ES-I3 (cell line): Measurements from ENCODE around the gene CCNY.

Source experiments
- H3K36me3 ChIP-seq: 2 replicates; pipeline ENCODE4 v1.6.1; 2013; ENCODE audit warnings: mild to moderate bottlenecking, low read length, control low read depth, moderate library complexity; ENCODE audit not compliant: insufficient read depth
- H3K4me1 ChIP-seq: 2 replicates; pipeline ENCODE4 v1.6.1; 2013; ENCODE audit warnings: mild to moderate bottlenecking, control low read depth, low read length; ENCODE audit not compliant: insufficient read depth
- H3K9ac ChIP-seq: 2 replicates; pipeline ENCODE4 v1.6.1; 2013; ENCODE audit warnings: low read depth, mild to moderate bottlenecking, low read length, moderate library complexity
- H3K9me3 ChIP-seq: 2 replicates; pipeline ENCODE4 v1.6.1; 2013; ENCODE audit warnings: mild to moderate bottlenecking, low read length, moderate library complexity; ENCODE audit not compliant: control insufficient read depth, insufficient read depth

Gene CCNY

DNA sequence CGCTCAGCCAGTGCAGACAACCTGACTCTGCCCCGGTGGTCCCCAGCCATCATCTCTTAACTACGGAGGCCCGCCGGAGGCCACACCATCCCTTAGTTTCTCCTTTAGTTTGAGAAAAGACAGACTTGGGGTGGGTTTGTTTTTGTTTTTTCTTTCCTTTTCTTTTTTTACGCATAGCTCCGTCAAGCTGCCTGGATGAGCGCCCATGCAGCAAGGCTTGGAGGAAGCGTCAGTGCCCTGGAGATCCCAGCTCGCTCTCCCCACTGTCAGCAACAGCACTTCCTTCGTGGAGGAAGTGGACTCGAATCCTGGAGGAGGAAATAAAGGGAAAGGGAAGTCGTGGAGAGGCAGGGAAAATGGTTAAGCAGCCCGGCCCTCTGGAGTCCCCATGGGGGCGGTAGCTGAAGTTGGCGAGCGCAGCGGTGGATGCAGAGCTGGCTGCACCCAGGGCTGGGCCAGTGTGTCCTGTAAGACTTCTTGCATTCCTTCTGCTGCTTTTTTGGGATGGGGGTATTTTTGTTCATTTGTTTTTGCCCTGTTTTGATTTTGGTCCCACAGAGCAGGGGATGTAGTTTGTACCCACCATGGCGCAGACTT, 232.9 kb downstream of the CCNY start:
- H3K36me3 ChIP-seq: no peaks in the 10 kb centered on the region; the same call in 1 of the 2 replicates
- peaks cover 5% of the 10 kb centered on the region; the same call in 1 of the 2 replicates for H3K4me1 ChIP-seq
- H3K9ac ChIP-seq: no peak overlapping the region
- no peaks in the 10 kb centered on the region for H3K9me3 ChIP-seq

DNA sequence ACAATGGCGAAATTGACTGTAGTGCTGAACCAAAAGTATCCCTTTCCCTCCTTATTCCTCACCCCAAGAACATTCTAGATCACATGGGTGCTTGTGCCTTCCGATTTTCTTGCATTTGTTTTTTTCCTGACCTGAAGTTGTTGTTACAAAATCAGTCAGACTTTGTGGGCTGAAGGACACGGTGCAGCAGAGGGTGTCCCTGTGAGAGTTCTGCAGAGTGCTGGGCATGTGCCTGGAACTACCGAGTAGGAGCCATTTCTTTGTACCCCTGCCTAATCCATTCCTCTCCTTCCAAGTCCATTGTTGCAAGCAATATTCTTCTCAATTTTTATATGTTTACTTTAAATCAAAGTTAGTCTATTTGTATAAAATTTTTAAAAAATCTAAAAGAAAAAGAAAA, 233.5 kb downstream of the CCNY start:
- no peak overlapping the region for H3K9ac ChIP-seq
- H3K9me3 ChIP-seq: no peaks in the 10 kb centered on the region
- H3K36me3 ChIP-seq: no peaks in the 10 kb centered on the region; the same call in 1 of the 2 replicates
- no peaks in the 10 kb centered on the region for H3K4me1 ChIP-seq

- H3K9ac ChIP-seq: no peak overlapping the region
- H3K9me3 ChIP-seq: no peaks in the 10 kb centered on the region
- no peaks in the 10 kb centered on the region; the same call in 1 of the 2 replicates for H3K36me3 ChIP-seq
- no peaks in the 10 kb centered on the region for H3K4me1 ChIP-seq
Measured at GRCh38 chr10:35570397-35570796, 234.1 kb downstream of the CCNY start.

DNA sequence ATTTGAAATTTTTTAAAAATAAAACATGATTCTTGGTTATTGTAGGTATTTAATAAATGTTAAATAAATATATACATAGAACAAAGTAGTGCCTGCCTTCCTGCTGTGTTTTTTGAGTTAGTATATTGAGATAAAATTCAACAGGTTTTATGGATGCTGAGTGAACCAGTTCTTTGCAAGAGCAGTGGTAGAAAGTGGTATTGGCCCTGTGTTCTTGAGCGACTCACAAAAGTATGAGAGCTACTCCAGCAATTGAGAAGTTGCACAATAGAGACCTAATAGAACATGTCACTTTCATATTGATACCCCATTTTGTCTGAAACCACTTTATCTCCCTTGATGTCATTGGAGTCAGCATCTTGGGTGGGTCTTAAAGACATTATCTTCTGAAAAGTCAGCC, 236.3 kb downstream of the CCNY start:
- Histone ChIP-seq H3K4me1 (no peaks in the 10 kb centered on the region), H3K9me3 (no peaks in the 10 kb centered on the region), H3K36me3 (no peaks in the 10 kb centered on the region), H3K9ac (no peak overlapping the region)

DNA sequence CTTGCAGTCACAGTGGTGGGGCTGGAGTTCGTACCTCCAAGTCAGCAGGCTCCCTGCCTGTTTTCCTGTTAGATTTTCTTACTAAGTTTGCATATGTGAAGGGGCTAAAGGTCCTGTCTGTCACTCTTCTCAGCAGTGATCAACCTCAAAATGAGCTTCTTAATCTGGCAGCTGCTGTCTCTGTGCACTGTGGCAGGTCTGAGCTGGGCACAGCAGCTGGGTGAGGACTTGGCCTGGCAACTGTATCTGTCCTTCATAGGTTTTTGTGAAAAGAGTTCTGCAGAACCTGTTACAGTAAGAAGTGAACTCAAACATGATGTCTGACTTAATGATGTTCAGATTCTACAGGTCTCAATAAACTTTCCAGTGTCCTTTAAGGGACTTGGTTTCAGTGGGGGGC, 237.5 kb downstream of the CCNY start:
- H3K9ac ChIP-seq: no peak overlapping the region
- no peaks in the 10 kb centered on the region for H3K4me1 ChIP-seq
- no peaks in the 10 kb centered on the region for H3K9me3 ChIP-seq
- no peaks in the 10 kb centered on the region for H3K36me3 ChIP-seq

- Histone ChIP-seq H3K4me1 (no peaks in the 10 kb centered on the region), H3K36me3 (no peaks in the 10 kb centered on the region), H3K9ac (no peak overlapping the region), H3K9me3 (no peaks in the 10 kb centered on the region)
Measured at GRCh38 chr10:35574924-35575352, 238.6 kb downstream of the CCNY start.

- Histone ChIP-seq H3K9ac (no peak overlapping the region), H3K36me3 (no peaks in the 10 kb centered on the region), H3K4me1 (no peaks in the 10 kb centered on the region), H3K9me3 (no peaks in the 10 kb centered on the region)
Measured at GRCh38 chr10:35575640-35576039, 239.3 kb downstream of the CCNY start.

DNA sequence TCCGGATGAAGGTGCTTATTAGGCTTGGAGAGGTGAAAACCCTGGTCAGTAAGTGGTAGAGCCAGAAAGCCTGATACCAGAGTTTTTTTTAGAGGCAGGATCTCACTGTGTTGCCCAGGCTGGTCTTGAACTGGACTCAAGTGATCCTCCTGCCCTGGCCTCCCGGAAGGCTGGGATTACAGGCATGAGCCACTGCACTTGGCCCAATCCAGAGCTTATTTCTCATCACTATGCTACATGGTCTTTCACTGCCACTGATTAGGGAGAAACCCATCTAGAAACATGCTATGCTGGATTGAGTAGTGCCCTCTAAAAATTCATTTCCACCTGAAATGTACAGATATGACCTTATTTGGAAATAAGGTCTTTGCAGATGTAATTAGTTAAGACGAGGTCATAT, 240.4 kb downstream of the CCNY start:
- H3K36me3 ChIP-seq: no peaks in the 10 kb centered on the region
- no peak overlapping the region for H3K9ac ChIP-seq
- H3K4me1 ChIP-seq: no peaks in the 10 kb centered on the region
- no peaks in the 10 kb centered on the region for H3K9me3 ChIP-seq

GRCh38 chr10:35577926-35578617, 241.8 kb downstream of the CCNY start:
- no peaks in the 10 kb centered on the region for H3K36me3 ChIP-seq
- H3K4me1 ChIP-seq: no peaks in the 10 kb centered on the region
- H3K9me3 ChIP-seq: no peaks in the 10 kb centered on the region
- no peak overlapping the region for H3K9ac ChIP-seq

- Histone ChIP-seq H3K9ac (no peak overlapping the region), H3K36me3 (no peaks in the 10 kb centered on the region), H3K4me1 (no peaks in the 10 kb centered on the region), H3K9me3 (no peaks in the 10 kb centered on the region)
Measured at GRCh38 chr10:35578618-35578956, 242.3 kb downstream of the CCNY start.

DNA sequence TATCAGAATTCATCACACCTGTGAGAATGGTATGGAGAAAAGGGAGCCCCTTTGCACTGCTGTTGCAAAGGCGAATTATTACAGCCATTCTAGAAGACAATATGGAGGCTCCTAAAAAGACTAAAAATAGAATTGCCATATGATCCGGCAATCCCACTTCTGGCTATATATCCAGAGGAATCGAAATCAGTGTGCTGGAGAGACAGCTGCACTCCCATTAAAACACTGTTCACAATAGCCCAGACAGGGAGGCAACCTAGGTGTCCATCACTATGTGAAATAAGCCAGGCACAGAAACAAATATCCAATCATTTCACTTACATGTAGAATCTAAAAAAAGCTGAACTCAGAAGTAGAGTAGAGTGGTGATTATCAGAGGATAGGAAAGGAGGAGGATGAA, 242.8 kb downstream of the CCNY start:
- Histone ChIP-seq H3K9ac (no peak overlapping the region), H3K9me3 (no peaks in the 10 kb centered on the region), H3K4me1 (no peaks in the 10 kb centered on the region), H3K36me3 (no peaks in the 10 kb centered on the region)

DNA sequence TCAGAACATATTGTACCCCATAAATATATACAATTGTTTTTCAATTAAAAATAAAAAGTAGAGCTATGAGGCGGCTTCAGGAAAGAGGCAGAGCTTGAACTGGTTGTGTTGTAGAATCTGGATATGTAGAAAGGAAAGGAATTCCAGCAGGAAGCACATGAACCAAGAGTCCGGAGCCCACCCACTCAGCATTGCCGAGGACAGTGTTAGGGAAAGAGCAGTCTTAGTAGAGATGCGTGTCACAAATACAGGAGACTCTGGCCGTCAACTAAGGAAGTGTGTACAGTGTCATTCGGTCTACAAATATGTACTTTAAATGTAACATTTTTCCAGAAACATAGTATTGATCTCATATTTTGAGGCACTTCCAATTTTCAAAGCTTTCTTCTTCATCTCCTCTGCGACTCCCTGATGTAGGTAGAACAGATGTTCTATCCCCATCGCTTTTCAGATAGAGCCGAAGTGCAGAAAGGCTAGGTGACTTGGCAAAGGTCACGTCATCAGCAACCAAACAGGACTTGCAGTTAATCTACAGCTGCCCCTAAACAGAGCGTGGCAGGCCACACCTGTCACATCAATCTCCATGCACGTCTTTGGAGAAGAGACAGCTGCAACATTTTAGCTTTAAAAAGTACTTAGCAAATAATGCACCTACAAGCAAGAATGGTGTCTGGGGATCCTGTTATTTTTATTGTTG, 243.6 kb downstream of the CCNY start:
- no peaks in the 10 kb centered on the region for H3K4me1 ChIP-seq
- no peaks in the 10 kb centered on the region for H3K36me3 ChIP-seq
- no peaks in the 10 kb centered on the region for H3K9me3 ChIP-seq
- no peak overlapping the region for H3K9ac ChIP-seq

DNA sequence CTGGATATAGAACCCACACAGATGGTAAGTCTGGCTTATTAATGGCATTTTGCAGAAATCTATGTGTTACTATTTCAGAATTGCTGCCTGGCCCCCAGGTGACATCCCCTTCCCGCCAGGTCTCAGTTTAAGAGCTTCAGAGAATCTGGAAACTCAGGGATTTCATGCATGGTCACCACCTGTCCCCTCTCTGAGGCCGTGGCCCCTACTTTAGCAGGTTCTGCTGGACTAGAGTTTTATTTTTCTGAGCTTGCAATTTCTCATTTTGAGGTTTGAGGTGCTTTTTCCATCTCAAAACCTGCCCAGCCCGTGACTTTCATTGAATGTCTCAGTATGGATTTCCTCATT, 244.1 kb downstream of the CCNY start:
- H3K9me3 ChIP-seq: no peaks in the 10 kb centered on the region
- no peaks in the 10 kb centered on the region for H3K36me3 ChIP-seq
- no peaks in the 10 kb centered on the region for H3K4me1 ChIP-seq
- no peak overlapping the region for H3K9ac ChIP-seq

DNA sequence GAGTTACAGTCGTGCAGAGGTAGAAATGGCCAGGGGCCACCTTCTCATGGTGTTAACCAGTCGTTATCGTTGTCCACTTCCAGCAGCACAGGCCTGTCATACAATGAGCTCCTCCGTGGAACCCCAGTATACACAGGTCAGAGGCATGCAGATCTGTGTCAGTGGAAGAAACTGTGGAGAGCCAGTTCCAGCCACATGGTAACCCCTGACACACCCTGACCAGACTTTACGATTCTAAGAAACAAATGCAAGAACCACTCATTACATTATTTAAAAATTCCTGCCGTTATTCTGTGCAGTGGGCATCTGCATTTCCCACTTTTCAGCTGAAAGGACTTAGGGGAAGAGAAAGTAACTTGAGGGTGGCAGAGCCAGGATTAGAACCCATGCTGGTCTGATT, 245.3 kb downstream of the CCNY start:
- H3K36me3 ChIP-seq: no peaks in the 10 kb centered on the region
- H3K9me3 ChIP-seq: no peaks in the 10 kb centered on the region
- no peak overlapping the region for H3K9ac ChIP-seq
- no peaks in the 10 kb centered on the region for H3K4me1 ChIP-seq

DNA sequence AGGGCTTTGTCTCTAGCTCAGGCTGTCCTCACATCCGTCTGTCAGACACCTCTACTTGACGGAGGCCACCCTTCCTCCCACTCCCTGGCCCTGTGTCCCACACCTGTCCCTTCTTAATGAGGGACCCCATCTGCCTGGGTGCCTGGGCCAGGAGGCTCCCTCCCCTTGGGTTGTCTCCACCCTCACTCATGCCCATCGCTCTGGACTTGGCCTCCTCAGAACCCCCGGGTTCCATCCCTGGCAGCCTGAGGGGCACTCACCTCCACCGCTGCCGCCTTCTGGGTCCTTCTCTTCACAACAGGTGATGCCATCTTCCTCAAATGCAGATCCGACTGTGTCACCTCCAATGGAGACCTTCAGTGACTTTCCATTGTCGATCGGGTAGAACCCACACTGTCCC, 248.6 kb downstream of the CCNY start:
- Histone ChIP-seq H3K4me1 (no peaks in the 10 kb centered on the region), H3K36me3 (no peaks in the 10 kb centered on the region), H3K9me3 (no peaks in the 10 kb centered on the region), H3K9ac (no peak overlapping the region)
